Common myeloid progenitor, CD34-positive (primary cell): Measurements from ENCODE around the gene PTPRD.

Experiments used
- CTCF ChIA-PET: fragments of 350-600 bp; sonication (Branson Sonifier 250); formaldehyde crosslinking; loops from one replicate; lab custom pipeline; 2021; ENCODE audit warnings: antibody characterized with exemption; lab: Charles Lee
- POLR2A ChIA-PET: fragments of 350-600 bp; sonication (Branson Sonifier 250); formaldehyde crosslinking; loops from one replicate; lab custom pipeline; 2021; ENCODE audit warnings: antibody characterized with exemption; lab: Charles Lee
- DNase-seq, 3 donors: peaks; one replicate each; pipeline versions ENCODE4 v3.0.0 to v3.0.0-alpha.2; 2013
- H3K27ac ChIP-seq, 2 experiments: 1 replicate in 1 of 2; 2 replicates in 1 of 2; pipeline ENCODE4 v1.7.0; 2013; ENCODE audit warnings: inconsistent platforms in 2 of 2, low read length in 2 of 2, mild to moderate bottlenecking in 2 of 2, low read depth in 1 of 2, moderate library complexity in 1 of 2; ENCODE audit not compliant: severe bottlenecking in 2 of 2, insufficient read depth in 1 of 2, poor library complexity in 1 of 2
- H3K27me3 ChIP-seq, 5 experiments: replicated peaks in 2 of 5; 1 replicate in 3 of 5; 2 replicates in 2 of 5; pipeline versions ENCODE4 v1.6.1 to v1.7.0; 2013; ENCODE audit warnings: low read length in 4 of 5, mild to moderate bottlenecking in 2 of 5, moderate library complexity in 2 of 5, inconsistent platforms in 1 of 5; ENCODE audit not compliant: insufficient read depth in 5 of 5, control insufficient read depth in 4 of 5
- H3K36me3 ChIP-seq, 4 experiments: 1 replicate in 2 of 4; 2 replicates in 2 of 4; pipeline versions ENCODE4 v1.6.1 to v1.7.0; 2013; ENCODE audit warnings: low read length in 3 of 4, control low read depth in 1 of 4, mild to moderate bottlenecking in 1 of 4; ENCODE audit not compliant: control insufficient read depth in 4 of 4, insufficient read depth in 4 of 4
- H3K4me1 ChIP-seq, 4 experiments: 1 replicate in 3 of 4; 2 replicates in 1 of 4; pipeline versions ENCODE4 v1.6.1 to v1.7.1; 2013; ENCODE audit warnings: low read length in 3 of 4, mild to moderate bottlenecking in 3 of 4, control low read depth in 1 of 4, inconsistent platforms in 1 of 4, moderate library complexity in 1 of 4; ENCODE audit not compliant: control insufficient read depth in 4 of 4, insufficient read depth in 4 of 4; ENCODE audit errors: control extremely low read depth in 1 of 4
- H3K4me3 ChIP-seq, 7 experiments: 1 replicate in 4 of 7; 2 replicates in 3 of 7; pipeline versions ENCODE4 v1.5.1 to v1.7.0; 2013; ENCODE audit warnings: mild to moderate bottlenecking in 7 of 7, low read length in 6 of 7, moderate library complexity in 6 of 7, inconsistent platforms in 2 of 7, low read depth in 2 of 7, control low read depth in 1 of 7; ENCODE audit not compliant: insufficient read depth in 4 of 7, control insufficient read depth in 1 of 7; ENCODE audit errors: extremely low read depth in 1 of 7
- H3K9me3 ChIP-seq, 5 experiments: 1 replicate in 4 of 5; 2 replicates in 1 of 5; pipeline versions ENCODE4 v1.6.1 to v1.7.1; 2013; ENCODE audit warnings: low read length in 4 of 5, mild to moderate bottlenecking in 2 of 5, inconsistent platforms in 1 of 5, low read depth in 1 of 5, moderate library complexity in 1 of 5; ENCODE audit not compliant: control insufficient read depth in 4 of 5, insufficient read depth in 2 of 5; ENCODE audit errors: control extremely low read depth in 1 of 5
- WGBS: methylation state at CpG from one replicate; pipeline ENCODE4 v1.1.5; 2013; ENCODE audit not compliant: insufficient coverage; 5-methylcytosine and 5-hydroxymethylcytosine counted together

Gene PTPRD

DNA sequence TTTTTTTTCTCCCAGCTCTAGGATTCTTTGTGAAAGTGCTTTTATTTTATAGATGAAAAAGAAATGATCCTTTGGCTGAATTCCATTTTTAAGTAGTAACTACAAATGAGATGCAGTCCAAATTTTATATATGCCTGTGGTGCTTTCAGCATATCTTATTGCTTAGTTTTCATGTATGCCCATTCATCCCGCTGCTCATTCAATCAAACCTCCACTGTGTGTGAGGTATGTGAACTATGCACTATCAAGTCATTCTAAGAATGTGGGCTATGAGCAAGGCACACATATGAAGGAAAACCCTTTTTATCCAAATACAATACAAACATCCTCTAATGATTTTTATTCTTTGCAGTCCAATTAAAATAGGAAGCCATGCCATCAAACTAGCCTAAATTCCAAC, 1744.2 kb downstream of the PTPRD start:
- no peak for DNase-seq
- POLR2A ChIA-PET, result no interaction called here

DNA sequence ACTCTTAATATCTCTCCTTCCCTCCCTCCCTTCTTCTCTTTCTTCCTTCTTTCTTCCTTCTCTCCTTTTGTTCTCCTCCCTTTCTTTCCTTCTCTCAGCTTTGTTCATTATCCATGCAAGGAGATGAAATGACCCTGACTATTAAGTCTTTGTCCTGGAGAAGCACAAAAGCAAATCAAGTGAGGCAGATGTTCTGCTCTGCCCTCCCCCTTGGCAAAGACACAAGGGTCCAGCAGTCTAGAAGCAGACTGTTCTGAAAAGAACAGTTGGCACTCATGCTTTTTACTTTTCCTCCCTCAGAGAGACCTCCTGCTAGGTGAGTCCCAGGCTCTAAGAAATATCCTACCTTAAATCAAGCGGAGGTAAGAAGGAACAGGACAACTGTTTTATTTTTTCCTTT, 1745.7 kb downstream of the PTPRD start:
- WGBS, result 100% methylated on average over 1 of the region's 1 CpG
- CTCF ChIA-PET, result no interaction called here
- Histone ChIP-seq H3K36me3 (no peaks in the 10 kb centered on the region), H3K4me1 (no peaks in the 10 kb centered on the region), H3K27ac (no peak overlapping the region), H3K4me3 (no peak overlapping the region), H3K9me3 (no peaks in the 10 kb centered on the region), H3K27me3 (no peaks in the 10 kb centered on the region)
- no peak for DNase-seq
- POLR2A ChIA-PET, result no interaction called here

More for the DNA sequence above, 1744.2 kb downstream of the PTPRD start:
- Histone ChIP-seq H3K27ac (no peak overlapping the region), H3K4me1 (no peaks in the 10 kb centered on the region), H3K27me3 (no peaks in the 10 kb centered on the region), H3K36me3 (no peaks in the 10 kb centered on the region), H3K4me3 (no peak overlapping the region), H3K9me3 (no peaks in the 10 kb centered on the region)
- CTCF ChIA-PET, result no interaction called here
- no CpG with 5 or more reads among the region's 1 CpG for WGBS

DNA sequence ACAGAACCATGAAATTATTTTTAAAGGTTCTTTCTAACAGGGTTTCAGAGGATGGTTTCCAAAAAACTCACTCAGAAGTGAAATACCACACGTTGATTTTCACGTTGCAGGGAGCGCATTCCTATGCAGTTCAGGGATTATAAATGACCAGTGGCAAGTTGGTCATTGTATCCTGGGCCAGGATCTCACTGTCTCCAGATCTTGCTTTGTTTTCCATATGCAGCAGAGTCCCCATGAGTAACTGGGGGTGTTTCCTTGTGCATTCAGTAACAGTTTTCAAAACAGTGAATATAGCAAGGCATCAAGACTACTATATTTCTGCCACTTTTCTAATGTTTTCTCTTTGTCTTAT, 1748.3 kb downstream of the PTPRD start:
- Histone ChIP-seq H3K9me3 (no peaks in the 10 kb centered on the region), H3K27me3 (peaks cover 0 to 6% (median 0%) of the 10 kb centered on the region in 5 experiments), H3K4me3 (no peak overlapping the region), H3K36me3 (no peaks in the 10 kb centered on the region), H3K4me1 (no peaks in the 10 kb centered on the region), H3K27ac (no peak overlapping the region)
- ChIA-PET CTCF (no interaction called here), POLR2A (no interaction called here)
- WGBS, result 100% methylated on average over 3 of the region's 3 CpGs
- no peak for DNase-seq

DNA sequence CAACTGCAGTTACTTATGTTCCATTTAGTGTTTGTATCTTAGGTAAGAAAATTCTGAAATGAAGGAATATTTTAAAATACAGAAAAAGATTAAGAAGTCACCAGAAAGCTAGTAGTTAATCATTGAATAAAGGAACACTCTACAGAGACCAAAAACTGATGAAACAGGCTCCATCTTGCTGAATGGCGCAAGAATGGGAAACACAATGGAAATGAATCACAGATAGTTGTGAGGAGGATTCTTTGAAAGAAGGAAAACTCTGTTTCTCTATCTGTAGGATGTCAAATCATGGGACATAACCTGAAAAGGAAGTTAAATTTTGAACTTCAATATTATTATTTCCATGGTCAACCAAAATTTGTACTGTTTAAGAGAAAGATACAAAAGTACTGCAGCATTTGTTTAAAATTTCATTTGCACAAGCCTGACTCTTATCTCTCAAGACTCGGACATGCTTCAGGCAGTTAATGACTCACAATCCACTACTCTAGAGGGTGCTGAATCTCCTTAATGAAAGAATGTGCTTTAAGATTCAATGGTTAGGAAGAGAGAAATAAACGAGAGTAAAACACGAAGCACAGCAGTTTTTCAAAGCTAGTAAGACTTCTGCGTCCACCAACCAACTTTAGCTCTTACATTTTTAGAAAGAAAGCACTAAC, 1748.8 kb downstream of the PTPRD start:
- DNase-seq, result no peak
- H3K4me1 ChIP-seq, result no peaks in the 10 kb centered on the region
- POLR2A ChIA-PET, result no interaction called here
- H3K4me3 ChIP-seq, result no peak overlapping the region
- CTCF ChIA-PET, result no interaction called here
- 100% methylated on average over 2 of the region's 5 CpGs for WGBS
- H3K36me3 ChIP-seq, result no peaks in the 10 kb centered on the region
- H3K27ac ChIP-seq, result no peak overlapping the region
- H3K9me3 ChIP-seq, result no peaks in the 10 kb centered on the region
- peaks cover 0 to 11% (median 2%) of the 10 kb centered on the region in 5 experiments for H3K27me3 ChIP-seq

DNA sequence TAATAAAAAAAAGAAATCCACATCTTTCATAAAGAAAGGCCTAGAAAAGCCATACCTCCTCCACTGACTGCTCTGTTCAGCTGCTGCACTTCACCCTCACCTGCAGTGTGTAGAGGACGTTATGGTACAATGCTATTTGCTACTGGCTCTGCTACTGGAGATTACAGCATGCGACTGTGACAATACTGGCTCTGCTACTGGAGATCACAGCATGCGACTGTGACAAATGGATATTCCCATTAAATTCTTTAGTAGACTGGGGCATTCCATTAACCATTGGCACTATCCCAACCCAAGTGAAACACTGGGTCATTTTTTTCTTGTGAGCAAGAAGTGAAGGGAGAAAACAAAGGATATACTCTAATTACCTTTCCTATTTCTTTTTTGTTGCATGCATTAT, 1749.7 kb downstream of the PTPRD start:
- Histone ChIP-seq H3K4me3 (no peak overlapping the region), H3K36me3 (no peaks in the 10 kb centered on the region), H3K27ac (no peak overlapping the region), H3K9me3 (no peaks in the 10 kb centered on the region), H3K4me1 (peaks cover 0 to 6% (median 4%) of the 10 kb centered on the region in 4 experiments), H3K27me3 (peaks cover 0 to 20% (median 3%) of the 10 kb centered on the region in 5 experiments)
- CTCF ChIA-PET, result no interaction called here
- 97% methylated on average over 3 of the region's 3 CpGs for WGBS
- DNase-seq, result no peak
- POLR2A ChIA-PET, result no interaction called here

DNA sequence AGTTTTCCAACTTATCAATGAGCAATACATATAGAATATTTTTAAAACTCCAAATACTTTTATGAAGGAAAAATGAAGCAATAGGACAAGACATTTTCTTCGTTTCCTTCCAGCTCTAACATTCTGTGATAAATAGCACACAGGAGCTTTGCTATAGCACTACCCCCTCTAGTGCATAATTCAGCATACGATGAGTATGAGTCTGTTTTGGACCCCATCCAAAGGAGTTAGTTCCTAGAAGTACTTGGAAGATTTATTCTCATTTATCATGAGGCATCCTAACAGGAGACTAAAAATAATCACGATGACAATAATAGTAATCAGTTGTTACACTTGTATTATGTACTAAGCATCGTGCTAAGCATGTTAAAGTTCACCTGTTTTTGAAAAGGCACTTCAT, 1751.9 kb downstream of the PTPRD start:
- CTCF ChIA-PET, result interaction anchor here (1.0 to 4.5 kb wide), 3 partner anchors 35 to 1459 kb away, joined by 4 to 30 read pairs (median 5); no protein-coding TSS in a partner anchor
- DNase-seq, result peak; percentile 54 to 76 (median 74)
- Histone ChIP-seq H3K4me1 (peaks cover 7 to 19% (median 16%) of the 10 kb centered on the region in 4 experiments), H3K27me3 (peaks cover 0 to 30% (median 7%) of the 10 kb centered on the region in 5 experiments), H3K4me3 (no peak overlapping the region), H3K27ac (no peak overlapping the region), H3K9me3 (no peaks in the 10 kb centered on the region), H3K36me3 (no peaks in the 10 kb centered on the region)
- WGBS, result 100% methylated on average over 1 of the region's 4 CpGs
- POLR2A ChIA-PET, result no interaction called here

DNA sequence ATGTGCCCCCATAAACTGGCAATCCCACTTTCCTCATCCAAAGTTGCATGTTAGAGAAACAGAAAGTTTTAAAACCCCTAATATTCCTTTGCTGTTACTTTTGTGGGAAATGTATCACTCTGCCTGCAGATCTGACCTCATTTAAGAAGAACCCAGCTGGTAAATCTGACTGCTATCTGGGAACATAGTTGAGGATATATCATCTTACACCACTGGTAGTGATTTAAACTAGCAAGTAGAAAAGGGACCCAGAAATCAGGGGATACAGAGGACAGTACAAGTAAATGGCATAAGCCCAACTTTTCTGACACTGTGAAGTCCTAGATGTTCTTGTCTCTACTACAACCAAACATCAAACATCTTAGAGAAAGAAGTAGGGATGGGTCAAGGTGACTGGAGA, 1752.7 kb downstream of the PTPRD start:
- Histone ChIP-seq H3K4me1 (peaks cover 9 to 21% (median 16%) of the 10 kb centered on the region in 4 experiments), H3K9me3 (no peaks in the 10 kb centered on the region), H3K27me3 (peaks cover 0 to 34% (median 7%) of the 10 kb centered on the region in 5 experiments), H3K36me3 (no peaks in the 10 kb centered on the region), H3K27ac (no peak overlapping the region), H3K4me3 (no peak overlapping the region)
- CTCF ChIA-PET, result interaction anchor here (2.0 to 4.5 kb wide), 2 partner anchors 36 to 373 kb away, joined by 4 to 30 read pairs; no protein-coding TSS in a partner anchor
- no peak for DNase-seq
- POLR2A ChIA-PET, result no interaction called here
